Skeletal muscle satellite cell (primary cell): ENCODE results near the gene SARNP.
A peak's percentile ranks its signal among the peaks of the same experiment; 100 is the strongest.
"Not testable (repeated sequence)": the region's sequence is repeated elsewhere in the genome, so short reads cannot be mapped to it uniquely, and the experiment has no call there.

ENCODE experiments used
- H3K27me3 ChIP-seq: 2 replicates; pipeline ENCODE4 v1.7.0; 2013; ENCODE audit warnings: low read length; ENCODE audit not compliant: control insufficient read depth, insufficient read depth
- H3K36me3 ChIP-seq: 2 replicates; pipeline ENCODE4 v1.7.0; 2013; ENCODE audit warnings: mild to moderate bottlenecking, control low read depth, low read length; ENCODE audit not compliant: insufficient read depth
- H3K4me1 ChIP-seq: 2 replicates; pipeline ENCODE4 v1.7.0; 2013; ENCODE audit warnings: low read length; ENCODE audit not compliant: control insufficient read depth, insufficient read depth
- H3K4me2 ChIP-seq: 2 replicates; pipeline ENCODE4 v1.7.0; 2013; ENCODE audit warnings: mild to moderate bottlenecking, low read length
- H3K4me3 ChIP-seq: 2 replicates; pipeline ENCODE4 v1.7.0; 2013; ENCODE audit warnings: low read length
- H3K9ac ChIP-seq: 2 replicates; pipeline ENCODE4 v1.7.0; 2013; ENCODE audit warnings: mild to moderate bottlenecking, low read depth, low read length, moderate library complexity
- H3K9me3 ChIP-seq: replicated peaks from 2 replicates; pipeline ENCODE4 v1.7.0; 2013; ENCODE audit warnings: mild to moderate bottlenecking, control low read depth, low read length

The SARNP gene

DNA sequence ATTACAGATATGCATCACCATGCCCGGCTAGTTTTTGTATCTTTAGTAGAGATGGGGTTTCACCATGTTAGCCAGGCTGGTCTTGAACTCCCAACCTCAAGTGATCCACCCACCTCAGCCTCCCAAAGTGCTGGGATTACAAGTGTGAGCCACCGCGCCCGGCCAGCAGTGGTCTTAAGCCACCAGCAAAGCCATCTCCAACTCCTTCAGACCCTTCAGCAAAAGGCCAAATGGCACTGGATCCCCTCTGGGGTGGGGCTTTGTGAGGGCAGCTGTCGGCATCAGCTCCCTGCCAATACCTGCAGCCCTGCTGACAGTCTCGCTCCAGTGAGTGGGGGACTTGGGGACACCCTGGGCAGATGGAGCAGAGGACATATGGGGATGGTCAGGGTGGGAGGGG, 16.9 kb upstream of the SARNP start:
- not testable (repeated sequence) for H3K4me2 ChIP-seq, H3K27me3 ChIP-seq, H3K4me3 ChIP-seq, H3K9ac ChIP-seq, H3K9me3 ChIP-seq
- Histone ChIP-seq H3K4me1 (peaks cover 15% of the 10 kb centered on the region), H3K36me3 (peaks cover 24% of the 10 kb centered on the region)

DNA sequence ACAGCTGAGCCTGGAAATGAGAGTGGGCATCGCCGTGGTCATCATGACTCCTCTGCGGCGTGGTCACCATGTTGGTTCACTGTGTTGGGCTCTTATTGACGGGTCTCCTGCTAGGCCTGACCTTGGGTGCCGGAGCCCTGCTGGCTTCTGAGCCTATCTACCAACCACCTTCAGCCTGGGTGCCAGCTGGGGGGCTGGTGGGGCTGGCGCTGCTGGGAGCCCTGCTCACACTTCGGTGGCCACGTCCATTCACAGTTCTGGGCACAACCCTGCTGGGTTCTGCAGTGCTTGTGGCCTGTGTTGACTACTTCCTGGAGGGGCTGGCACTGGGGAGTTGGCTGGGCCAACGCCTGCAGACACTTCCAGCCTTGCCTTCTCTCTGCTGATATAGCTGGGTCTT, 15.5 kb upstream of the SARNP start:
- H3K9me3 ChIP-seq: no peaks in the 10 kb centered on the region
- H3K9ac ChIP-seq: no peak overlapping the region
- no peak overlapping the region for H3K4me2 ChIP-seq
- peaks cover 26% of the 10 kb centered on the region for H3K36me3 ChIP-seq
- H3K4me3 ChIP-seq: no peak overlapping the region
- no peaks in the 10 kb centered on the region for H3K27me3 ChIP-seq
- H3K4me1 ChIP-seq: peaks cover 21% of the 10 kb centered on the region

DNA sequence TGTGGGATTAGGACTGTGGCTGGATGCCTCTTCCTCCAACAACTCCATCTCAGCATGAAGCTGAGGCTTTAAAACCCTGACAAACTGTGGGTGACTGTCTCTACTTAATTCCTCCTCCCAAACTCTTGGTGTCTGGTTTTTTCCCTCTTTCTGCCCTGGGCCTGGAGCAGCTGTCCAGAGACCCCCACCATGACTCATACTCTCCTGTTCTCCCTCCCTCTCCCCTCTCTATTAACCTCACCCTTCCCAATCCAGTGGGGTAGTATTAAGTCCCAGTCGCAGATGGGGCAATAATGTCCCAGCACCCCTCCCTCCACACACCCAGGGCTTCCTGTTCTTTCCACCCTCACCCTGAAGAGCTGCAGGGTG, 13.9 kb upstream of the SARNP start:
- no peaks in the 10 kb centered on the region for H3K27me3 ChIP-seq
- peaks cover 31% of the 10 kb centered on the region for H3K4me1 ChIP-seq
- H3K4me2 ChIP-seq: peak overlapping the region; percentile 100
- H3K36me3 ChIP-seq: peaks cover 25% of the 10 kb centered on the region
- no peaks in the 10 kb centered on the region for H3K9me3 ChIP-seq
- peak overlapping the region; percentile 97 for H3K9ac ChIP-seq
- peak overlapping the region; percentile 83 for H3K4me3 ChIP-seq

DNA sequence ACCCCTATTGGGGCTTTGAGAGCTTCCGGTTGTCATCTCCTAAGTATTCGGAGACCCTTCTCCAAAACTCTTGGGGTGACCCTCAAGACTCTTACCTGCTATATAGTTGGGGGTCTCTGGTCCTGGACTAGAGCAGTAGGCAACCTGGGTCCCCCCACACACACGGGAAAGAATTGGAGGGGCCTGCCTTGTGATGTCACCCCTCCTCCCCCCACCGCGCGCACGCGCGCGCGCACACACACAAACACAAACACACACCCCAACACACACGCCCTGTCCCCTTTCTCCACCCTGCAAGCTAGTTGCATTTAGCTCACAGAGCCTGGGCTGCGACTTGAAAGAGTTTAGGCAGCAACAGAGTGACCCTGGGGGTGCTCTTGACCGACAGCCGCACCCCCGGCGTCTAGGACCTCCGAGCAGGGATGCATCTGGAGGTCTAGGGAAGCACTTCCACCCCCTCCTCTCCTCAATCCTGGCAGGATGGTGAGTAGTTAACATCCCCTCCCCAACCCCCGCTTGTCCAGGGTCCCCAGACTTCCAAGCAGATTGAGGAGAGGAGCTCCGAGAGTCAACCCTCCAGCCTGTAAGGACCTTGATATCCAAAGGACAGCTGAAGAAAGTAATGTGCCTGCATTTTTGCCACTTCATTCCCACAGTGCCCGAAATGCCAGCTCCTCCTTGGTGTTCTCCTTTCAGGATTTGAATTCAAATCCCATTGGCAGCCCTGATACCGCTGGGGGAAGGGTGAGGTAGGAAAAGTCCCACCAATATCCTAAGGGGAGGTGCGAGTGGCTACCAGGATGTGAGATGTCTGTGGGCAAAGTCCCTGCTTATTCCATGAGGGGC, 13.3 kb upstream of the SARNP start:
- H3K4me2 ChIP-seq: peak overlapping the region; percentile 100
- peaks cover 21% of the 10 kb centered on the region for H3K36me3 ChIP-seq
- H3K27me3 ChIP-seq: no peaks in the 10 kb centered on the region
- H3K4me3 ChIP-seq: peak overlapping the region; percentile 83
- peak overlapping the region; percentile 97 for H3K9ac ChIP-seq
- peaks cover 36% of the 10 kb centered on the region for H3K4me1 ChIP-seq
- no peaks in the 10 kb centered on the region for H3K9me3 ChIP-seq

DNA sequence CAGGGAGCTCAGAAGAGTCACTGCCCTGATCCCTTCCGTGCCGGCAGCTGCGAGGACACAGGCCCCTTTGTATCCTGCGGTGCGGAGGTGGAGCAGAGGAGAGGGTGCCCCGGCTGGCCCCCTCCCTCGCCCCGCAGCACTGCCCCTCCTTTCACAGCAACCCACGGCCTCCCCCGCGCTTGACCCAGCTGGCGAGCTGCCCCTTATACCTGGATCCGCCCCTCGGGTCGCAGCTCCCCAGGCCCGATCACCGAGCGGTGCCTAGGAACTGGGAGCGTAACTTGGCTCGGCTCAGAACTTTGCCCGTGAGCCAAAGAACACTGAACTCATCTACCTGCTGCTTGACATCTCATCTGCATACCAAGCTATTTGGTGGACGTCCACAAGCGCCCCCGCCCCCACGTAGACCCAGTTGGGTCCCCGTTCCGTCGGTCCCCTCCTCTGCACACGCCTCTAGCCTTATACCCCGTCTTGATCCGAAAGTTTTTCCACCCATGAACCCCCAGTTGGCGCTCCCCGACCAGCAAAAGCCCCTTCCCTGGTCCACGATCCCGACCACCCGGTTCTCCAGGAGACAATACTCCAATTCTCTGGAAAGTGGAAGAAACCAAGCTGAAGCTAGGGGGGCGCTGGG, 12.6 kb upstream of the SARNP start:
- peaks cover 40% of the 10 kb centered on the region for H3K4me1 ChIP-seq

DNA sequence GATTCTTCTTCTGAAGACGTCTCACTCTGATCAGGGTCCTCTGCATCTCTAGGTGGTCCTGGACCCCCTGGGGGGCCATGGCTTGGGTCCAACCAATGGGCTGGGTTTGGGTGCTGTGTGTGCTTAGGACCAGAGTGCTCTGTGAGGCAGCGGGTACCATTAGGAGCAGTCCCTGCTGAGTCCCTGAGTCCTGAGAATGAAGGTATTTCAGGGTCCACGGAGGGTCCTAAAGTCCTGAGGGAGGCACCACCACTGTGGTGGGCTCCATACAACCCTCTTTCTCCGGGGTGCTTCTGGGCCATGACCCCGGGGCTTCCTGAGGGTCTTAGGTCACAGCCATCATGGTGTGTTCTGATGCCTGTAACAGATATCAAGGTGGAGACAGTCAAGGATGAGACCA, 10.8 kb upstream of the SARNP start:
- H3K4me1 ChIP-seq: peaks cover 49% of the 10 kb centered on the region
- peak overlapping the region; percentile 83 for H3K4me3 ChIP-seq
- H3K36me3 ChIP-seq: peaks cover 24% of the 10 kb centered on the region
- H3K27me3 ChIP-seq: no peaks in the 10 kb centered on the region
- no peaks in the 10 kb centered on the region for H3K9me3 ChIP-seq
- H3K4me2 ChIP-seq: peak overlapping the region; percentile 83
- peak overlapping the region; percentile 80 for H3K9ac ChIP-seq

More for the DNA sequence above, 12.6 kb upstream of the SARNP start:
- peak overlapping the region; percentile 100 for H3K4me2 ChIP-seq
- peak overlapping the region; percentile 83 for H3K4me3 ChIP-seq
- H3K36me3 ChIP-seq: peaks cover 23% of the 10 kb centered on the region
- H3K9ac ChIP-seq: peak overlapping the region; percentile 97
- no peaks in the 10 kb centered on the region for H3K9me3 ChIP-seq
- no peaks in the 10 kb centered on the region for H3K27me3 ChIP-seq

DNA sequence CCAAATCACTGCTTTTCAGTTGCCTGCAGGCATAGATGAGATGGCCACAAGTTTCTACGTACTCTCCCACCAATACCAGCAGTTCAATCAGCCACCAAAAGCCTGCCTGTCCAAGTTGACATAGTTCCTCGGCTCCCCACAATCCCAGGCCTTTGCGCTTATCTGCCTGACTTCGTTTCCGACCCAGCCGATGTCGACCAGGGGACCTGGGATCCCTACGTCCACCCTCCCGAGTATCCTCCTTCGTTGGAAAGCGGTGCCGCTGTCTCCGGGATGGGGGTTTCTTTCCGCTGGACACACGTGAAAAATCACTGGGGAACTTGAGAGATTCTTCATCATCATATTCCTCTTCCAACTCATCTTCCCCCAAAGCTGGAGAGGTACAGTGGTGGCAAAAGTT, 10.3 kb upstream of the SARNP start:
- Histone ChIP-seq H3K4me1 (peaks cover 49% of the 10 kb centered on the region), H3K9ac (no peak overlapping the region), H3K4me2 (peak overlapping the region; percentile 83), H3K9me3 (no peaks in the 10 kb centered on the region), H3K36me3 (peaks cover 29% of the 10 kb centered on the region), H3K27me3 (no peaks in the 10 kb centered on the region), H3K4me3 (peak overlapping the region; percentile 40)

DNA sequence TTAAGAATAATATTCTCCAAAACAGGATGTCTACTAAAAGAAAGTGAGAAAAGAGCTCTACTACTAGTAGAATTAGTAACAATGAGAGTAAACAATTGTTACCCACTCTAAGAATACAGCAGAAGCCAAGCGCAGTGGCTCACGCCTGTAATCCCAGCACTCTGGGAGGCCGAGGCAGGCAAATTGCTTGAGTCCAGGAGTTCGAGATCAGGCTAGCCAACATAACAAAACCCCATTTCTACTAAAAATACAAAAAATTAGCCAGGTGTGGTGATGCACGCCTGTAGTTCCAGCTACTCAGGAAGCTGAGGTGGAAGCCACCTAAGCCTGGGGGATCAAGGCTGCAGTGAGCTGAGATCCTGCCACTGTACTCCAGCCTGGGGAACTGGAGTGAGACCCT, 7.2 kb upstream of the SARNP start:
- peaks cover 35% of the 10 kb centered on the region for H3K4me1 ChIP-seq
- H3K36me3 ChIP-seq: peaks cover 58% of the 10 kb centered on the region
- no peaks in the 10 kb centered on the region for H3K27me3 ChIP-seq
- H3K4me2 ChIP-seq: peak overlapping the region; percentile 28
- H3K9ac ChIP-seq: peak overlapping the region; percentile 50
- no peak overlapping the region for H3K4me3 ChIP-seq
- no peaks in the 10 kb centered on the region for H3K9me3 ChIP-seq

DNA sequence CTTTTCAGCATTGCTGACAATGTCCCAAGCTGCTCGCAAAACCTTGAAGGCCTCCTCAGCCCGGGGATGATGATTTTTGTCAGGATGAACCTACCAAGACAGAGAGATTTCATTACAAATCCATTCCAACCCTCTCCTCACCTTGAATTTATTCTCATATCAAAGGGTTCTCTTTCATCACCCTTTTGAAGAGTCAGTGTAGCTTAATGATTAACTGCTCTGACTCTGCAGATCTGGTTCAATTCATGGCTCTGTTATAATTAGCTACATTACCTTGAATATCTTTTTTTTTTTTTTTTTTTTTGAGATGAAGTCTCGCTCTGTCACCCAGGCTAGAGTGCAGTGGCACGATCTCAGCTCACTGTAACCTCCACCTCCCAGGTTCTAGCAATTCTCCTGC, 5.9 kb upstream of the SARNP start:
- peaks cover 67% of the 10 kb centered on the region for H3K36me3 ChIP-seq

DNA sequence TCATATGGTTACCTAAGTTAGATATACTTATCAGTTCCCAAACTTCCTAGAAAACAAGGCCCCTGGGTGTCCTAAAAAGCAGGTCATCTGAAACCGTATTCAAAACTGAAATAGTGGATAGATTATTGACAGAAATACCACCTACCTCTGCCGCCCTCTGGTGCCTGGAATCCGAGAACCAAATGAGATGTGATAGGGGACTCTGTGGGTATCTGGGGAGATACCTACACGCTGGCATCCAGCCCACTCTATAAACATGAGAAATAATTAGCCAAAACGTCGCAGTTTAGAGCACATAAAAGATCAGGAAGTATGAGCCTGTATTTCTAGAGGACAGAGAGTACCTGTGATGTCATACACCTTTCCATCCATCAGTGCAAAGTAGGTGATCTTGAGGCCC, 4.7 kb upstream of the SARNP start:
- H3K4me1 ChIP-seq: peaks cover 31% of the 10 kb centered on the region
- H3K9ac ChIP-seq: no peak overlapping the region
- H3K9me3 ChIP-seq: no peaks in the 10 kb centered on the region
- peaks cover 56% of the 10 kb centered on the region for H3K36me3 ChIP-seq
- H3K4me3 ChIP-seq: no peak overlapping the region
- H3K4me2 ChIP-seq: no peak overlapping the region
- no peaks in the 10 kb centered on the region for H3K27me3 ChIP-seq

More for the DNA sequence above, 5.9 kb upstream of the SARNP start:
- Histone ChIP-seq H3K4me2 (no peak overlapping the region), H3K9ac (no peak overlapping the region), H3K4me1 (peaks cover 42% of the 10 kb centered on the region), H3K27me3 (no peaks in the 10 kb centered on the region), H3K4me3 (no peak overlapping the region), H3K9me3 (no peaks in the 10 kb centered on the region)

DNA sequence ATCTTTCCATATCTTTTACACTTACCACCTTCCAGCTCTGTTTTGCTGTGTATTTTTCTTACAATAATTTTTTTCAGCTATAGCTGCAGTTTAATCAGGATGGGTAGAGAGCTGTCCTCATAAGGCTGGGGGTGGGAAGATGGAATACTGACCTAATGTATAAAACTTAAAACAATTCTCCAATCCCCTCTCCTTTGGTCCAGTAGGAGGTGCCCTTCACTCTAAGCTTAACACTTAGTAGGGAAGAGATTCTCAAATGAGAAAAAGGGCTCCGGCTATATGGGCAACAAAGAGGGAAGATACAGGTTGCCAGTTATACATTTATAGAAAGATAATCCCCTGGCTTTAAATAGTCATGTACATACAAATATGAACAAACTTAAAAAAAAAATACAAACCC, 3.2 kb upstream of the SARNP start:
- Histone ChIP-seq H3K4me2 (no peak overlapping the region), H3K9me3 (no peaks in the 10 kb centered on the region), H3K9ac (no peak overlapping the region), H3K27me3 (no peaks in the 10 kb centered on the region), H3K4me3 (no peak overlapping the region), H3K36me3 (peaks cover 51% of the 10 kb centered on the region), H3K4me1 (peaks cover 26% of the 10 kb centered on the region)

DNA sequence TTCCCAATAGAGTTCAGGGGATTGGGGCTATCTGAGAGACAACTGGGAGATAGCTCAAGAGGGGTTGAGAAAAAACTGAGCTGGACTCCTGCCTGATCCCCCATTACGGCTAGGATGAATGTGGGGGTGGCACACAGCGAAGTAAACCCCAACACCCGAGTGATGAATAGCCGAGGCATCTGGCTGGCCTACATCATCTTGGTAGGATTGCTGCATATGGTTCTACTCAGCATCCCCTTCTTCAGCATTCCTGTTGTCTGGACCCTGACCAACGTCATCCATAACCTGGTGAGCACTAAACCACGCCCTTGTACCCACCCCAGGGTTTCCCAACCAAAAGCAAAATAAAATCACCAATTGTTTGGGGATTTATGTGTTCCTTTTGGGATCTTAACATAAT, 1.4 kb upstream of the SARNP start:
- Histone ChIP-seq H3K4me2 (peak overlapping the region; percentile 93), H3K9me3 (no peaks in the 10 kb centered on the region), H3K36me3 (peaks cover 58% of the 10 kb centered on the region), H3K9ac (peak overlapping the region; percentile 87), H3K4me3 (peak overlapping the region; percentile 82), H3K27me3 (no peaks in the 10 kb centered on the region), H3K4me1 (peaks cover 19% of the 10 kb centered on the region)
